ENCODE data around the gene HPX. TPM values are rescaled to one million over a fixed set of nuclear protein-coding genes. Genes with fewer than 3 reads are reported as not detected.

HPX gene
- total and polyA plus RNA-seq, 3 donors from 2014 or later: 2.7 to 4.2 (median 3.1) TPM

- H3K9me3 ChIP-seq: no peaks in the 10 kb centered on the region
- TF ChIP-seq POLR2A (IDR thresholded peaks at IDR 0.05) (no peak), CTCF (IDR thresholded peaks at IDR 0.05) (no peak)
- no peaks in the 10 kb centered on the region for H3K36me3 ChIP-seq (ENCODE audit: low read depth, missing control alignments)
- no peak for DNase-seq
- intact Hi-C loops (cut with DNase I; ENCODE audit: low total_unique reads): no loop called here
- H3K27me3 ChIP-seq: no peaks in the 10 kb centered on the region
- no peak overlapping the region for H3K27ac ChIP-seq
- H3K4me1 ChIP-seq: no peaks in the 10 kb centered on the region
- no peak overlapping the region for H3K4me3 ChIP-seq
Measured at GRCh38 chr11:6427516-6427915, 13.3 kb downstream of the HPX start.

GRCh38 chr11:6420677-6421076 is 20.1 kb downstream of the HPX start:
- peaks cover 5% of the 10 kb centered on the region for H3K4me1 ChIP-seq
- 83 to 88% methylated on average over 3 of the region's 3 CpGs for WGBS, 2 donors
- no peak for DNase-seq
- H3K27ac ChIP-seq: no peak overlapping the region
- no peaks in the 10 kb centered on the region for H3K9me3 ChIP-seq
- H3K4me3 ChIP-seq: no peak overlapping the region
- no peaks in the 10 kb centered on the region for H3K36me3 ChIP-seq (ENCODE audit: low read depth, missing control alignments)
- TF ChIP-seq POLR2A (IDR thresholded peaks at IDR 0.05): no peak
- intact Hi-C loops (cut with DNase I; ENCODE audit: low total_unique reads): no loop called here
- no peaks in the 10 kb centered on the region for H3K27me3 ChIP-seq

- Histone ChIP-seq H3K36me3 (ENCODE audit: low read depth, missing control alignments) (no peaks in the 10 kb centered on the region), H3K4me3 (peak within 1 kb of the TSS; percentile 91 to 94), H3K27ac (peak within 1 kb of the TSS; percentile 75 to 92), H3K27me3 (no peaks in the 10 kb centered on the region), H3K4me1 (peaks cover 7% of the 10 kb centered on the region), H3K9me3 (no peaks in the 10 kb centered on the region)
- TF ChIP-seq CTCF (IDR thresholded peaks at IDR 0.05) (no peak), POLR2A (IDR thresholded peaks at IDR 0.05) (no peak)
- DNase-seq: peak; percentile 77
- WGBS, 2 donors: 0% methylated on average over 6 to 31 of the region's 75 CpGs
- intact Hi-C loops (cut with DNase I; ENCODE audit: low total_unique reads): no loop called here
Measured at GRCh38 chr11:6419009-6419631, 21.7 kb downstream of the HPX start, which contains the start of gene APBB1. APBB1 (minus strand) TSS chr11:6419094; CDS start chr11:6411347, 7,747 bp downstream.

GRCh38 chr11:6418557-6419008 is 22.2 kb downstream of the HPX start:
- Histone ChIP-seq H3K36me3 (ENCODE audit: low read depth, missing control alignments) (no peaks in the 10 kb centered on the region), H3K9me3 (no peaks in the 10 kb centered on the region), H3K4me3 (peak overlapping the region; percentile 91 to 94), H3K4me1 (peaks cover 7% of the 10 kb centered on the region), H3K27me3 (no peaks in the 10 kb centered on the region), H3K27ac (peak overlapping the region; percentile 75 to 92)
- whole genome bisulfite sequencing, 2 donors: 0 to 1% methylated on average over 15 to 37 of the region's 38 CpGs
- DNase-seq: peak; percentile 40
- TF ChIP-seq CTCF (IDR thresholded peaks at IDR 0.05) (no peak), POLR2A (IDR thresholded peaks at IDR 0.05) (no peak)
- intact Hi-C loops (cut with DNase I; ENCODE audit: low total_unique reads): no loop called here

- 13 to 14% methylated on average over 7 of the region's 7 CpGs for WGBS, 2 donors
- DNase-seq: no peak
- Histone ChIP-seq H3K36me3 (ENCODE audit: low read depth, missing control alignments) (no peaks in the 10 kb centered on the region), H3K4me1 (peaks cover 7% of the 10 kb centered on the region), H3K4me3 (peak overlapping the region; percentile 91 to 94), H3K27me3 (no peaks in the 10 kb centered on the region), H3K9me3 (no peaks in the 10 kb centered on the region), H3K27ac (peak overlapping the region; percentile 75 to 92)
- TF ChIP-seq POLR2A (IDR thresholded peaks at IDR 0.05): no peak
- TF ChIP-seq CTCF (IDR thresholded peaks at IDR 0.05): no peak
- intact Hi-C loops (cut with DNase I; ENCODE audit: low total_unique reads): no loop called here
Measured at GRCh38 chr11:6417907-6418556, 22.8 kb downstream of the HPX start.

All from testis (tissue), 3 donors.